Smooth muscle cell (in vitro differentiated cells): Measurements from ENCODE around the gene AUH. TPM values are rescaled to one million over a fixed set of nuclear protein-coding genes. Genes with fewer than 3 reads are reported as not detected.

Experiments
- DNase-seq: peaks from one replicate; lab custom pipeline; 2025; ENCODE audit not compliant: unreplicated experiment; lab: John Stamatoyannopoulos, UW
- H2AFZ ChIP-seq: fragments of 200-600 bp; sonication (generic); 2 replicates; pipeline ENCODE4 v1.6.0; 2016; ENCODE audit warnings: antibody characterized with exemption, low read depth, mild to moderate bottlenecking
- H3F3A ChIP-seq: fragments of 200-600 bp; sonication (generic); 2 replicates; pipeline ENCODE4 v1.6.0; 2017; ENCODE audit warnings: antibody characterized with exemption, low read depth
- H3K27ac ChIP-seq: fragments of 200-600 bp; sonication (generic); 2 replicates; pipeline ENCODE4 v1.5.1; 2016; ENCODE audit warnings: low read depth, mild to moderate bottlenecking
- H3K27me3 ChIP-seq: fragments of 200-600 bp; sonication (generic); 2 replicates; pipeline ENCODE4 v1.6.1; 2016; ENCODE audit warnings: low read depth, mild to moderate bottlenecking
- H3K36me3 ChIP-seq: fragments of 200-600 bp; sonication (generic); 2 replicates; pipeline ENCODE4 v1.5.1; 2016; ENCODE audit warnings: low read depth
- H3K4me1 ChIP-seq: fragments of 200-600 bp; sonication (generic); 2 replicates; pipeline ENCODE4 v1.5.1; 2016; ENCODE audit warnings: low read depth
- H3K4me2 ChIP-seq: fragments of 200-600 bp; sonication (generic); 2 replicates; pipeline ENCODE4 v1.6.0; 2016; ENCODE audit warnings: mild to moderate bottlenecking
- H3K4me3 ChIP-seq: fragments of 200-600 bp; sonication (generic); 2 replicates; pipeline ENCODE4 v1.5.1; 2016; ENCODE audit warnings: mild to moderate bottlenecking
- H3K79me2 ChIP-seq: fragments of 200-600 bp; sonication (generic); 2 replicates; pipeline ENCODE4 v1.6.0; 2016; ENCODE audit warnings: low read depth, mild to moderate bottlenecking
- H3K9ac ChIP-seq: fragments of 200-600 bp; sonication (generic); 2 replicates; pipeline ENCODE4 v1.6.0; 2016; ENCODE audit warnings: low read depth
- H3K9me3 ChIP-seq: fragments of 200-600 bp; sonication (generic); replicated peaks from 2 replicates; pipeline ENCODE4 v1.5.1; 2016; ENCODE audit warnings: low read depth
- H4K20me1 ChIP-seq: fragments of 200-600 bp; sonication (generic); 2 replicates; pipeline ENCODE4 v1.6.0; 2016; ENCODE audit warnings: low read depth
- WGBS: methylation state at CpG from one replicate; pipeline ENCODE4 v1.1.7; 2016; ENCODE audit warnings: low lambda C conversion rate; 5-methylcytosine and 5-hydroxymethylcytosine counted together
- polyA plus RNA-seq: library from polyadenylated mRNA; unstranded; fragments of >200 nt; fragmentation: Nextera tagmentation; extraction: Ambion mirVana; gene quantifications from 2 replicates; pipeline ENCODE4 v1.2.1, GENCODE V29; 2016
- total RNA-seq: library from RNA; depleted of rRNA; stranded (reverse); fragments of >200 nt; gene quantifications from 2 replicates; pipeline ENCODE4 v1.2.3, GENCODE V29; 2014
- TF ChIP-seq, protein P1 (sequence below): fragments of 200-600 bp; sonication (generic); IDR thresholded peaks from 2 replicates; pipeline ENCODE4 v1.5.1; 2017; ENCODE audit warnings: borderline replicate concordance, mild to moderate bottlenecking, antibody characterized with exemption; ENCODE audit not compliant: insufficient read depth, poor library complexity, severe bottlenecking

AUH gene
- total and polyA plus RNA-seq, 2 experiments from 2014 or later, result 8.7 TPM

DNA sequence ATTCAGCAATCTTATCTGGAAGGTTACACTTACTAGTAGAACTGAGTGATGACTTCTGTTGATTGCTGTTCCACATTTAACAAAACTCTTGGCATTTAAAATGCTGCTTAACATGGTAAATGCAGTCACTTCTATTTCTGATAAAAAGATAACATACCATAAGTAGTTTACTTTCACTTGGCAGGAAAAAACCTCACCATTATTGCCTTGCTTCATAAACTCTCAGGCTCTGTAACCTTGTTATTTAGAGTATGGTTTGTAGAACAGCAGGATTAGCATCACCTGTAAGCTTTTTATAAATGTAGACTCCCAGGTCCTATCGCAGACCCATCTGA is 55.5 kb downstream of the AUH start:
- Histone ChIP-seq H3K4me2 (no peak overlapping the region), H3K4me1 (no peaks in the 10 kb centered on the region), H2AFZ (no peak overlapping the region), H3K79me2 (no peaks in the 10 kb centered on the region), H4K20me1 (no peaks in the 10 kb centered on the region), H3K9me3 (no peaks in the 10 kb centered on the region), H3F3A (no peaks in the 10 kb centered on the region), H3K36me3 (no peaks in the 10 kb centered on the region), H3K4me3 (no peak overlapping the region), H3K27ac (no peak overlapping the region), H3K27me3 (no peaks in the 10 kb centered on the region), H3K9ac (no peak overlapping the region)
- DNase-seq, result no peak
- 100% methylated on average over 1 of the region's 1 CpG for WGBS
- TF ChIP-seq, protein P1, sequence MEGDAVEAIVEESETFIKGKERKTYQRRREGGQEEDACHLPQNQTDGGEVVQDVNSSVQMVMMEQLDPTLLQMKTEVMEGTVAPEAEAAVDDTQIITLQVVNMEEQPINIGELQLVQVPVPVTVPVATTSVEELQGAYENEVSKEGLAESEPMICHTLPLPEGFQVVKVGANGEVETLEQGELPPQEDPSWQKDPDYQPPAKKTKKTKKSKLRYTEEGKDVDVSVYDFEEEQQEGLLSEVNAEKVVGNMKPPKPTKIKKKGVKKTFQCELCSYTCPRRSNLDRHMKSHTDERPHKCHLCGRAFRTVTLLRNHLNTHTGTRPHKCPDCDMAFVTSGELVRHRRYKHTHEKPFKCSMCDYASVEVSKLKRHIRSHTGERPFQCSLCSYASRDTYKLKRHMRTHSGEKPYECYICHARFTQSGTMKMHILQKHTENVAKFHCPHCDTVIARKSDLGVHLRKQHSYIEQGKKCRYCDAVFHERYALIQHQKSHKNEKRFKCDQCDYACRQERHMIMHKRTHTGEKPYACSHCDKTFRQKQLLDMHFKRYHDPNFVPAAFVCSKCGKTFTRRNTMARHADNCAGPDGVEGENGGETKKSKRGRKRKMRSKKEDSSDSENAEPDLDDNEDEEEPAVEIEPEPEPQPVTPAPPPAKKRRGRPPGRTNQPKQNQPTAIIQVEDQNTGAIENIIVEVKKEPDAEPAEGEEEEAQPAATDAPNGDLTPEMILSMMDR, result no peak

DNA sequence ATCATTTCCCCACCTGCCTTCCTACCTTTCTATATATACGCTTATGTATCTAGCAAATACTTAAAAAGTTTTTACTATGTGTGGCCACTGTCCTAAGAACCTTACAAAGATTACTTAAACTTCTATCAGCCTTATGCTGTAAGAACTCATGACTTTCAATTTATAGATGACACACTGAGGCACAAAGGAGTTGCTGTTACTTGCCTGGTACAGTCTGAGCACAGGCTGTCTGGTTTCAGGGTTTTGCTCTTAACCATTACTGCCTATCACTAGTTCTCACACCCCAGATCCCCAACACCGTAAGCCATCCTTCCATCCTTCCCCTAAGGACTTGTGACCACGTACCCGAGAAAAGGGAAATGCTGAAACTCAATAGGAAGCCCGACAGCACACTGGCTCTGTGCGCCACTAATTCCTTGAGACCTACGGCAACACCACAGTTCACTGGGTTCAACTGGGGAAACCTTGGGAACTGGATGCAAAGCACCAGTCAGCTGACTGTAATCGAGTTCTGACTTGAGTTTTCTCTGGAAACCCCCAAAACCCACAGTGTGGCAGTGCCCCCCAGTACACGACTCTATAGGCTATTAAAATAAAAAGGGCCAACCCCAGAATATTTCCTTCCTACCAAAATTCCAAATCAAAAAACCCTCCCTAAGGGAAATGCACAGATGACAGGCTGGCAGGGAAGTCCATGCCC is 56.0 kb downstream of the AUH start:
- 96% methylated on average over 9 of the region's 9 CpGs for WGBS
- TF ChIP-seq, protein P1, result no peak

DNA sequence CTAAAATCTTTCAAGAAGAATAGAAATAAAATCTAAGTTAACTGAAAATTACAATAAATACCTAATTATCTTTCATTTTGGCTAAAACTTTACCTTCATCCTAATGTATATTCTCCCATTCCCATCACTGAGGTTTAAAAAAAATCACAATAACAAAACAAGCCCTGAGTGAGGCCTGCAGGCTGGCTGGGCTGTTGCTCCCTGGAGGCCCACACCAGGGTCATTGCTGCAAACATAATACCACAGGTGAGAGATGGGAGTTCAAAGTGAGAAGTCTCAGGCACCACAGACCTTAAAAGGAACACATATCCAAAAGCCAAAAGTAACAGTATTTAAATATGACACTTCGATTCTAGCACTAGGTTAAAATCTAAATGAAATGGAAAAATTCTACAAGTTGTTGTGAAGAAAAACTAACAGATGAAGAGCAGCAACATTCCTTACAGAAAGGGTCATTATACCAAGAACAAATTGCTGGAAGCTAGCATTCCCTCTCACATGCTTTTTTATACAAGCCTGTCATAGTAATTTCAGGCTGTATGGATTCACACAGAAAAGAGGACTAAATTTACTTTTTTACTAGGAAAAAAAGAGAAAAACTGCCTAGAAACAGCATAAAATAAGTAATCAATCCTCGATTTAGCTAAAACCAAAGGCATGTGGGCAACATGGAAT is 57.8 kb downstream of the AUH start:
- Histone ChIP-seq H3K27ac (no peak overlapping the region), H3K4me1 (no peaks in the 10 kb centered on the region), H3K9me3 (no peaks in the 10 kb centered on the region), H3K79me2 (no peaks in the 10 kb centered on the region), H4K20me1 (no peaks in the 10 kb centered on the region), H3K4me2 (no peak overlapping the region), H3F3A (no peaks in the 10 kb centered on the region), H2AFZ (no peak overlapping the region), H3K36me3 (no peaks in the 10 kb centered on the region), H3K4me3 (no peak overlapping the region), H3K9ac (no peak overlapping the region), H3K27me3 (no peaks in the 10 kb centered on the region)
- TF ChIP-seq, protein P1, result no peak
- 95% methylated on average over 2 of the region's 2 CpGs for WGBS
- DNase-seq, result no peak

More for the DNA sequence above, 56.0 kb downstream of the AUH start:
- Histone ChIP-seq H3K9ac (no peak overlapping the region), H4K20me1 (no peaks in the 10 kb centered on the region), H3K27ac (no peak overlapping the region), H3K4me1 (no peaks in the 10 kb centered on the region), H3K9me3 (no peaks in the 10 kb centered on the region), H3K4me3 (no peak overlapping the region), H3K4me2 (no peak overlapping the region), H3K79me2 (no peaks in the 10 kb centered on the region), H3K27me3 (no peaks in the 10 kb centered on the region), H2AFZ (no peak overlapping the region), H3K36me3 (no peaks in the 10 kb centered on the region), H3F3A (no peaks in the 10 kb centered on the region)
- DNase-seq, result no peak

DNA sequence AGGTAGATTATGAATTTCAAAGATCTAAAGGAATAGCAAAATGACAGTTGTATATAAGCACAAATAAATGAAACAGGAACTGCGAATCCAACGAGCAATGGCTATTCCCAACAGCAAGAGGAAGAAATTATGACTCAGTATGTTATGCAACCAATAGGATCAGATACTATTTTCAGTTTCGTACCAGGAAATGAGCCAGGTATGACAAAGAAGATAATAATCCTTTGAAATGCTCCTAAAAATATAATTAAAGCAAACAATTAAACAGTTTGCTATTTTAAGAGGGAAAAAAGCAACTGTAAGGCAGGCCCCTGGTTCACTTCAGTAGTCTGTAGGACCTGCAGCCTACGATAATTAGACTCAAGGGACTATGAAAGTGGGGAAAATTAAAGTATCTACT is 58.9 kb downstream of the AUH start:
- peak overlapping the region; percentile 66 for H3K27ac ChIP-seq
- no peak overlapping the region for H3K9ac ChIP-seq
- H3F3A ChIP-seq, result no peaks in the 10 kb centered on the region
- H3K4me2 ChIP-seq, result peak overlapping the region; percentile 58
- H3K79me2 ChIP-seq, result no peaks in the 10 kb centered on the region
- no peak overlapping the region for H2AFZ ChIP-seq
- no peak for DNase-seq
- H4K20me1 ChIP-seq, result peaks cover 3% of the 10 kb centered on the region
- H3K27me3 ChIP-seq, result no peaks in the 10 kb centered on the region
- no peaks in the 10 kb centered on the region for H3K4me1 ChIP-seq
- no peak overlapping the region for H3K4me3 ChIP-seq
- TF ChIP-seq, protein P1, result no peak
- no peaks in the 10 kb centered on the region for H3K36me3 ChIP-seq
- WGBS, result 64% methylated on average over 4 of the region's 4 CpGs
- H3K9me3 ChIP-seq, result no peaks in the 10 kb centered on the region
